ENCODE measurements around the gene THAP7.

THAP7 gene

DNA sequence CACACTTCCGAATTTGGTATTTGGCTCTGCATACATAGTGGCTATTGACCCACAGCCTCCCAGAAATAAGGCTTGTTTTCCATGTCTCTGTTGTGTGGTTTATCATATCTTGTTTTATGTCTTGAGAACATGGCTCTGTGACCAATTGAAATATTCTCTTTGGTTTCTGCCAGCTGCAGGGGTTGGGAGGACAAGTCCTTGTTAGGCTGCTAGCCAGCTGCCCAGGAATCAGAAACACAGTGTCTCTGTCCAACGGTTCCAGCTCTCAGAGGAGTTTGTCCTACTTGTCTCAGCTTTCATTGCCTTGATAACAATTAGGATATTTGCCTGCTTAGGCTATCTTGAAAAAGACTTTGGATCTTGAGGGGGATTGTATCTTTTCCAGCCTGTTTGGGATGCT is 36.5 kb upstream of the THAP7 start:
- H3K27ac ChIP-seq: no peak overlapping the region
- H3K4me3 ChIP-seq (ENCODE audit: low read depth in 1 of 2, low read length in 1 of 2): no peak overlapping the region
- no peaks in the 10 kb centered on the region for H3K4me1 ChIP-seq (ENCODE audit: control insufficient read depth in 1 of 2, insufficient read depth in 1 of 2, low read depth in 1 of 2, low read length in 1 of 2)
- TF ChIP-seq, protein P1, sequence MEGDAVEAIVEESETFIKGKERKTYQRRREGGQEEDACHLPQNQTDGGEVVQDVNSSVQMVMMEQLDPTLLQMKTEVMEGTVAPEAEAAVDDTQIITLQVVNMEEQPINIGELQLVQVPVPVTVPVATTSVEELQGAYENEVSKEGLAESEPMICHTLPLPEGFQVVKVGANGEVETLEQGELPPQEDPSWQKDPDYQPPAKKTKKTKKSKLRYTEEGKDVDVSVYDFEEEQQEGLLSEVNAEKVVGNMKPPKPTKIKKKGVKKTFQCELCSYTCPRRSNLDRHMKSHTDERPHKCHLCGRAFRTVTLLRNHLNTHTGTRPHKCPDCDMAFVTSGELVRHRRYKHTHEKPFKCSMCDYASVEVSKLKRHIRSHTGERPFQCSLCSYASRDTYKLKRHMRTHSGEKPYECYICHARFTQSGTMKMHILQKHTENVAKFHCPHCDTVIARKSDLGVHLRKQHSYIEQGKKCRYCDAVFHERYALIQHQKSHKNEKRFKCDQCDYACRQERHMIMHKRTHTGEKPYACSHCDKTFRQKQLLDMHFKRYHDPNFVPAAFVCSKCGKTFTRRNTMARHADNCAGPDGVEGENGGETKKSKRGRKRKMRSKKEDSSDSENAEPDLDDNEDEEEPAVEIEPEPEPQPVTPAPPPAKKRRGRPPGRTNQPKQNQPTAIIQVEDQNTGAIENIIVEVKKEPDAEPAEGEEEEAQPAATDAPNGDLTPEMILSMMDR (IDR thresholded peaks at IDR 0.05): no peak
- H3K36me3 ChIP-seq: no peaks in the 10 kb centered on the region
- peaks cover 38% of the 10 kb centered on the region for H3K27me3 ChIP-seq
- no peaks in the 10 kb centered on the region for H3K9me3 ChIP-seq

DNA sequence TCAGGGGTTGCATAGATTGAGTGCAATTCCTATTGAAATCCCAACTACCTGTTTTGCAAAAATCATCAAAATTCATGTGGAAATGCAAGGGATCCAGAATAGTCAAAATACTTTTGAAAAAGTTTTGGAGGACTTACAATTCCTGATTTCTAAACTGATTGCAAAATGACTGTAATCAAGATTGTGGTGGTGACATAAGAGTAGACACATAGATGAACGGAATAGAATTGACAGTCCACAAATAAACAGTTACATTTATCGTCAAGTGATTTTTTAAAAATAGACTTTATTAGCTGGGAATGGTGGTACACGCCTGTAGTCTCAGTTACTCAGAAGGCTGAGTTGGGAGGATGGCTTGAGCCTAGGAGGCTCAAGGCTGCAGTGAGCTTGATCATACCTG is 33.1 kb upstream of the THAP7 start:
- H3K9me3 ChIP-seq: no peaks in the 10 kb centered on the region
- peaks cover 64% of the 10 kb centered on the region for H3K27me3 ChIP-seq
- H3K36me3 ChIP-seq: no peaks in the 10 kb centered on the region
- H3K4me1 ChIP-seq (ENCODE audit: control insufficient read depth in 1 of 2, insufficient read depth in 1 of 2, low read depth in 1 of 2, low read length in 1 of 2): no peaks in the 10 kb centered on the region
- no peak overlapping the region for H3K27ac ChIP-seq
- H3K4me3 ChIP-seq (ENCODE audit: low read depth in 1 of 2, low read length in 1 of 2): no peak overlapping the region
- TF ChIP-seq, protein P1 (IDR thresholded peaks at IDR 0.05): no peak

DNA sequence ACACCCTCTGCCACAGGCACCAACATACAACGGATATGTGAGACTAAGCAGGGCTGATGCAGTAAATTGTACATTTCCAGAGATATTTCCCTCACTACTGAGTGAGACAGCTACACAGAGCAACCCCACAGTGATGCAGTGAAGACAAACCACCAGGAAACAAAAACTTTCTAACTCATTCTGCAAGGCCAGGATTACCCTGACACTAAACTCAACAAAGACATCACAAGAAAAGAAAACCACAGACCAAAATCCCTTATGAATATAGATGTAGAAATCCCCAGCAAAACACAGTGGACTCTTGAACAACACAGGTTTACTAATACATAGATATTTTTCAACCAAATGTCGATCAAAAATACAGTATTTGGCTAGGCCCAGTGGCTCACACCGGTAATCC is 32.0 kb upstream of the THAP7 start:
- Histone ChIP-seq H3K27me3 (peaks cover 71% of the 10 kb centered on the region), H3K4me1 (ENCODE audit: control insufficient read depth in 1 of 2, insufficient read depth in 1 of 2, low read depth in 1 of 2, low read length in 1 of 2) (no peaks in the 10 kb centered on the region), H3K4me3 (ENCODE audit: low read depth in 1 of 2, low read length in 1 of 2) (no peak overlapping the region), H3K9me3 (no peaks in the 10 kb centered on the region), H3K36me3 (no peaks in the 10 kb centered on the region), H3K27ac (no peak overlapping the region)
- TF ChIP-seq, protein P1 (IDR thresholded peaks at IDR 0.05): no peak

DNA sequence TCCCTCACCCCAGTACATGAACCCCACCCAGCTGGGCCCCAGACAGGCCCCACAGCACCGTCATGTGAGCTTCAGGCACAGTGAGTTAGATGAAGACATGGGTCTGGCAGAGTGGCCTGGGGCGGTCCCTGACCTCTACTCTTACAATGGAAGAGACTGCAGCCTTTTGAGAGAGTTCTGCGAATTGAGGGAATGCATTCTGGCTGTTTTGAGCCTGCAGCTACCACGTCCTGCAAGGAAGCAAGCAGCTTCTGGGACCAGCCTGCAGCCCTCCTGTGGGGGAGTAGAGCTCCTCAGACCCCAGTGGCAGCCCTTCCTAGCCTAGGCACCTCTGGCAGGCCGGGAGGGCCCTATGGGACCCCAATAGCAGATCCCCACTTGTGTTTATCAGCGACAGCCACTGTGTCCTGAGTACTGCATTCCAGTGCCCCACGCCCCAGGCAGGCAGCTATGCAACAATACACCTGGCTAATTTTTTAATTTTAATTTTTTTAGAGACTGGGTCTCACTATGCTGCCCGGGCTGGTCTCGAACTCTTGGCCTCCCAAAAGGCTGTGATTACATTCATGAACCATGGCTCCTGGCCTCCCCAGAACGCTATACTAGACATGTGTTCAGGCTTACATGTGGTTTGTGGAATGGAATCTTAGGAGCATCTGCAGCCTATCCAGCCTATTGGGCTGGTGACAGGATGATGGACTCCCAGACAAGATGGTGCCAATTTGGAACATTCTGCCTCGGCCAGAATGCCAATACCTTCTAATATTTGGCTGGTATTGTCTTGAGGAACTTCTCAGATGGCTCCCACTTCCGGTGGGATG is 31.2 kb upstream of the THAP7 start:
- no peak overlapping the region for H3K4me3 ChIP-seq (ENCODE audit: low read depth in 1 of 2, low read length in 1 of 2)
- no peaks in the 10 kb centered on the region for H3K4me1 ChIP-seq (ENCODE audit: control insufficient read depth in 1 of 2, insufficient read depth in 1 of 2, low read depth in 1 of 2, low read length in 1 of 2)
- H3K27me3 ChIP-seq: peaks cover 71% of the 10 kb centered on the region
- TF ChIP-seq, protein P1 (IDR thresholded peaks at IDR 0.05): no peak
- H3K27ac ChIP-seq: no peak overlapping the region
- H3K36me3 ChIP-seq: no peaks in the 10 kb centered on the region
- no peaks in the 10 kb centered on the region for H3K9me3 ChIP-seq

- TF ChIP-seq, protein P1 (IDR thresholded peaks at IDR 0.05): no peak
- H3K36me3 ChIP-seq: no peaks in the 10 kb centered on the region
- peaks cover 63% of the 10 kb centered on the region for H3K27me3 ChIP-seq
- no peaks in the 10 kb centered on the region for H3K9me3 ChIP-seq
- H3K4me3 ChIP-seq (ENCODE audit: low read depth in 1 of 2, low read length in 1 of 2): no peak within 1 kb of the TSS
- no peak within 1 kb of the TSS for H3K27ac ChIP-seq
- no peaks in the 10 kb centered on the region for H3K4me1 ChIP-seq (ENCODE audit: control insufficient read depth in 1 of 2, insufficient read depth in 1 of 2, low read depth in 1 of 2, low read length in 1 of 2)
These were observed 30.3 kb upstream of the THAP7 start, which contains the start of gene SLC7A4 for GRCh38 chr22:21032037-21032867. TSS of gene SLC7A4 (minus strand) at chr22:21032561. CDS start at chr22:21031812, 749 bp downstream.
